KG1 (cell line): ENCODE data around the gene RAPGEF5.
"Not testable (repeated sequence)": the region's sequence is repeated elsewhere in the genome, so short reads cannot be mapped to it uniquely, and the experiment has no call there.

ENCODE experiments used
- DNase-seq: peaks from one replicate; lab custom pipeline; 2025; lab: John Stamatoyannopoulos, UW

Gene RAPGEF5

DNA sequence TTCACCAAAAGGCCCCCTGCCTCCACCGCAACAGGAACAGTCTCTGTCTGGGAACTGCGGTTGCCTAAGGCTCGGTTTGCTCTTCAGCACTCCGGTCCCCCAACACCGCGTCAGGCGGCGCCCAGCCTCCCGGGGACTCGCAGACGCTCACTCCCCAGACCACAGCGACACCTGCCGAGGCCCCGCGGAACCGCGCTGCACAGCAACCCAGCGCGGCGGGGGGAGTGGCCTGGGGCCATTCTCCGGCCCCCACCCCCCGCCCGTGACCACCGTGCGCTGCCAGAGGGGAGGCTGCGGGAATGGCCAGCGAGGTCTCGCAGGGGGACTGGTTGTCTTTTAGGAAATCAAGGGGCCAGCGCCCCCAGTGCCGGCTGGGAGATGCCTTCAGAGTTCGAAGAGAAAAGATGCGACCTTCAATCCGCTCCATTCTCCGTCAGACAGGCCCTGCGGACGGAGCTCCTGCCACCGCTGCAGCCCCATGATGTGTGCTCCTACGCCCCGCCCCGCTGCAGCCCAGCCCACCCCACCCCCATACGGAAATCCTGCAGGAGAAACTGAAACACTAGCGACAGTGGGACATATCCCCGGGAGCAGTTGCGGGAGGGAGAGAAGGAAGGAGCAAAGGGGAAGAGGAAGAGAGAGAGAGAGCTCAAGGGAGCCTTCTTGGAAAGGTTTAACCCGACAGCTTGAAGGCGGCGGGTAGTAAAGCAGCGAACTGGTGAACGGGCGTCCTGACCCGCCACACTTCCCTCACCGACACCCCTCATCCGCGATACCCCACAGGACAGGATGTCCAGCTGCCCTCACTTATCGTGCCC is 273.9 kb downstream of the RAPGEF5 start:
- DNase-seq = peak; percentile 85

DNA sequence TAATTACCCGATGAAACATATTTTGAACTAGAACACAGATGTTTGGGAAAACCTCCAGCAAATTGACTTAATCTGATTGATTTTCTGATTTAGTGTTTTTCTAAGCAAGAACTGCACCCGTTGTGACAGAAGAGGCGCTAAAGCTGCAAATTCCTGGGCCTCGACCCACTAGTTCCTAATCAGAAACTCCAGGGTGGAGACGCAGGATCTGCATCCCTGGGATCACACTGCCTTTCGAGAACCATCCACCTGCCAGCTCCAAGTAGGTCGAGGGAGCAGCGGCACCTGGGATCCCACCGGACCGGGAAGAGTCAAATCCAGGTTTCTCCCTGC is 274.4 kb downstream of the RAPGEF5 start:
- DNase-seq = no peak

DNA sequence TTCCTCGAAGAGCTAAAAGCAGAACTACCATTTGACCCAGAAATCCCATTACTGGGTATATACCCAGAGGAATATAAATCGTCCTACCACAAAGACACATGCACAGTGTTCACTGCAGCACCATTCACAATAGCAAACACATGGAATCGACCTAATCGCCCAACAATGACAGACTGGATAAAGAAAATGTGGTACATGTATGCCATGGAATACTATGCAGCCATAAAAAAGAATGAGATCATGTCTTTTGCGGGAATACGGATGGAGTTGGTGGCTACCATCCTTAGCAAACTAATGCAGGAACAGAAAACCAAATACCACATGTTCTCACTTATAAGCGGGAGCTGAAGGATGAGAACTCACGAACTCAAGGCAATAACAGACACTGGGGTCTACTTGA is 276.7 kb downstream of the RAPGEF5 start:
- DNase-seq = not testable (repeated sequence)

DNA sequence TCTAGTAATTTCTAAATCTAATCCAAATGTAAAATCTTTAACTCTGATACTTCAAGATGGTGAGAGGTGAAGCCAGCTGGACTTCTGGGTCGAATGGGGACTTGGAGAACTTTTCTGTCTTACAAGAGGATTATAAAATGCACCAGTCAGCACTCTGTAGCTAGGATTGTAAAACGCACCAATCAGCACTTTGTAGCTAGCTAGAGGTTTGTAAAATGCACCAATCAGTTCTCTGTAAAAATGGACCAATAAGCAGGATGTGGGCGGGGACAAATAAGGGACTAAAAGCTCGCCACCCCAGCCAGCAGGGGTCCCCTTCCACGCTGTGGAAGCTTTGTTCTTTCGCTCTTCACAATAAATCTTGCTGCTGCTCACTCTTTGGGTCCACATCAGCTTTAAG is 278.1 kb downstream of the RAPGEF5 start:
- DNase-seq = not testable (repeated sequence)

DNA sequence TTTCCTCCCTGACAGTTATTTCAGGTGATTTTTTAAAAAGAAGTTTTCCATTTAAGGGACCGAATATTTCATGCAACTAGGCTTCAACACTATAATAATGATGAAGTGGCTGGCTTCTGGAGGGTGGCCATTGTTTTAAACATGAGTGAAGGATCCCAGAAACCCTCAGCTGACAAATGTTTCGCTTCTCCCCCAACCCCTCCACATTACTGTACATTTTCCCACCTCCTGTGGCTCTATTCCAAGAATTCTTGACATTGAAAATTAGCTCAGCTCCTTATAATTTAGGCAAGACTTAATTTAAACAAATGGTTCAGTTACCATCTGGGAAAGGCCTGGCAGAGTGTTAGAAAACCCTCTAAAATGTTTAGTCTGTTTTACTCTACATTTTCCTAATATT is 281.4 kb downstream of the RAPGEF5 start:
- DNase-seq = no peak

DNA sequence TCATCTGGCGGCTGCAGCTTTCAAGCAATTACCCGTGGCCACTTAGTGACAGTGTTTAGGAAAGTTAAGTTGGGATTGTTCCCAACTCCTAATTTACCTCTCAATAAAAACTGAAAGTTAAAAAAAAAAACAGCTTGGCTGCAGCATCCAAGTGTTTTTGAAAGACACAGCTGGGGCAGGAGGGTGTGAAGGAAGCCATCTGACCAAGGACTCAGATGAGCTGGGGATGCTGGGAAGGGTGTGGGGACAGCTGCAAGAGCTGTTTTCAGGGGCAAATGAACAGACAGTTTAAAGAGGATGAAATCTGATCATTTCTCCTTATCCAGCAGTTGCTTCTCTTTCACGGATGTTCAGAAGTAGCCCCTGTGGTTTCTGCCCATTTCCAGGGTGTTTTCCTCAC is 282.1 kb downstream of the RAPGEF5 start:
- DNase-seq = no peak
